NCI-H82 treated with DMSO at 0.1 percent for 48 hours (cell line): Measurements from ENCODE around the gene PRDM16.
"Not testable (repeated sequence)": the region's sequence is repeated elsewhere in the genome, so short reads cannot be mapped to it uniquely, and the experiment has no call there.

Experiments used
- DNase-seq: peaks from one replicate; lab custom pipeline; 2025; ENCODE audit not compliant: unreplicated experiment; lab: John Stamatoyannopoulos, UW

PRDM16 gene

DNA sequence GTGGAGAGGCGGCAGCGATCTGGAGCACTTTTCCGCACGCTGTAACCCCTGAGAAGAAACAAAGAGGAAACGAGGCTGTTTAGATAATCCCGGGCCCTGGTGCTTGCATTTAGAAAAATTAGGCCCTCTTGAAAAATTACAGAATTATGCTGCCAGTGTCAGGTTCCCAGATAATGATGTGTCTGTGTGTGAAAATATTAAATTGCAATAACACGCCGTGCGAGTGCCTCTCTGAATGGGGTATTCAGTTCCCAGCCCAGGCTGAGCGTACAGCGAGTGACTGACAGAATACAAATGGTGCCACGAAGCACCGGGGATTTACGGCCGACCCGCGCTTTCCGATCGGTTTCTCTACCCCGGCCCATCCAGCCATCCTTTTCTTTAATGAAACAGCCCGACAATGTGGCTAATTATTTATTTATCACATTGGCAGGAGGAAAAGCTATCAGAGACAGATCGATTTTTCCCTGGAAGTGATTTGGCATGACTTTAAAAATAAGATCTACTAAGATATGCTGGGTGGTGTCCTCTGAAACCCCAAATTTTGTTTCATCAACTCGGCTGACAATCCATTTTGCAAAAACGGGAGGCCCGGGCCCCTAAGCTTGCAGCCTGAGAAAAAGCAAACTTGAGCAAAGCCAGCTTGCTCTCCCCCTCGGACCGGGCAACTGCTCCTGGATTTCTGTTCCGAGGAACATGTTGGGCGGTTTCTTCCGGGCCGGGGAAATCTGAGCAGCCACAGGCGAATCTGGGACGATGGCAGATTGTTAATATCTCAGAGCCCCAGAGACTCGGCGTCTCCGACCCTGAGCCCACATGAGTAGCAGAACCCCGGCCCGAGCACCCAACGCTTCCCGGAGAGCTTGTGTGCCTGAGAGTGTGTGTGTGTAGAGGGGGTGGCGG, 11.3 kb downstream of the PRDM16 start:
- no peak for DNase-seq

DNA sequence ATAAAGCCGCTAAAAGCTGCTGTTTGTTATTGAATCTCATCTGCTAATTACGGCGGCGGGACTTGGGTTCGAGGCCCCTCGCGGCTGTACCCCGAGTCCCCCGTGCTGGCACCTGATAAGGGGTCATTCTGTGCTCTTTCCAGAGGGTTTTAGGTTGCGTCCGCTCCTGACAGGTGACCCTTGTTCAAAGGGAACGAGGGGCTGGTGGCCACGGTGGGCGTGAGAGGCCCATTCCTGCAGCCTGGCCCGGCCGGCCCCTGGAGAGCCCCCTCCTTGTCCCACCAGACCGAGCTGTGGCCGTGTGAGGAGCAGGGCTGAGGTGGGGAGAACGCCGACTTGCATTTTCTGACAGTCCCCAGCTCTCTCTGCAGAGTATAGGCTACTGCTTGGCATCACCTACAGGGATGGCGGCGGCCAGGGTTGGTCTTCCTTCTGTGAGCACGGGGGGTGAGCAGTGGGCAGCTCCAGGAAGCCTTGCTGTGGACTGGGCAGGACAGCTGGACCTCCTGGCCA, 12.2 kb downstream of the PRDM16 start:
- DNase-seq = no peak

DNA sequence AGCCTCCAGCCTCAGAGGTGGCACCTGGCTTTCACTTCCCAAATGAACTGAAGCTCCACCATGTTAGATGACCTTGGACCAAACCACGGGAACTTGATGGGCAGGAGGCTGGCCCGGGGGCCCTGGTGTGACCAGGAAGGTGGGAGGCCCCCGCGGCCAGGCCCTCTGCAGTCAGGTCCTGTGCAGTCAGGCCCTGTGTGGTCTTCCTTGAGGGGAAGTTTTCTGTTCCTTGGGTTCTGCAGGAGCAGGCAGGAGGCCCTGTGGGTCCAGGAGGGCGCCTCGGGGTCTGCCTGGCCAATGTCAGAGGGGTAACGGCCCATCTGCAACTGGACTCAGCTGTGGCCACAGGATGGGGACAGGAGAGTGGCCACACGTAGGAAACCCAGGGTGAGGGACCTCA, 13.0 kb downstream of the PRDM16 start:
- DNase-seq = no peak

DNA sequence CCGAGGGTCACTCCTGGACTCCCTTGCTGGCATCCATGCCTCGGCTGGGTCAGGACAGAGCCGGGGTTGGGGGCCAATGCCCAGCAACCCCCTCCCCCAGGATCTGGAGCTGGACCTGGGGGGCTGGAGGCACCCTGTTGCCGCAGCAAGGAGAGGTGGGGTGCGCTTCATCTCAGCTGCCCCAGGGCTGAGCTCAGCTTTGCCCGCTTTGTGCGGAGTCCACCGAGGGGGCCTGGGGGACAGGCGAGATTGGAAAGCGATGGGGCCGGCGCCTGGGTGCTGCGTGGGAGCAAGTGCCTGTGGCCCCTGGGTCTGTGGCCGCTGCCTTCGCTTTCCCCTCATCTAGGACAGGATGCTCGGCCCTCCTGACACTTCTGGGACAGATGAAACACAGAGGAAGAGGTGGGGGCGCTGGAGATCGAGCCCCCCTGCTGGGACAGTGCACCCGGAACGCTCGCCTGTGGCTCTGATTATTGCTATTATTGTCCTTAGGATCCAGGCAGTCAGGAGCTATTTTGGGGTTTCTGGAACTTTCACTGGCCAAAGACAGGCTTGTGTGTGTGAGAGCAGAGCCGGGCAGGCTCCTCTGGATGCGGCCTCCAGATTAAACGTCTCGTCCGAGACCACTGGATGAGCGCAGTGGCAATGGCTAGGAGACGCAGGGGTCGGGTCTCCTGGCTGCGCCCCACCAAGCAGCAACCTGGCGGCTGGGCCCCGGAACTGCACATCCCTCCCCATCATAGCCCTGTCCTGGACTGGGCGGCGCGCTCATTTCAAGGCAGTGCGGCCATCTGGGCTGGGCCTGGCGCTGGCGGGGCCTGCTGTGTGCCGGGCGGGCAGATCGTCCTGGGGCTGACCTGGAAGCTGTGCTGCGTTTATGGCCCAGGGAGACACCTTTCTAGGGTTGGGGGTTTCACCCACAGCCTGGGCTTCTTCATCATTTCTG, 13.8 kb downstream of the PRDM16 start:
- DNase-seq = no peak

DNA sequence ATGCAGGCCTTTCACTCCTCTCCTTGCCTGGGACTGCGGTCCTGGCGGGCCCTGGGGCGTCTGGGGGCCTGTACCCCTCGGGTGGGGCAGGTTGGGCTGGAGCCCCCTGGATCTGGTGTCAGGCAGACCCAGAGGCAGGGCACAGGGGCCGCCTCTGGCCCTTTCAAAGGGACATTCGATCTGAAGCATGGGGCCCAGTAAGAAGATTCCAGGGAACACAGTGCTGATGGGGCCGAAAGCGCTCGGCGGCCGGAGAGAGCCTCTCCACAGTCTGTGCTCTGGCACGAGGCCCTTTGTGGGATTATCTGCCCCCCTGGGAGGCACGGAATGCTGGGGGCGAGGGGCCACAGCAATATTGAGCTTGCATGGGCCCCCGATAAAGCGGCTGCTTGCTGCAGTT, 15.2 kb downstream of the PRDM16 start:
- no peak for DNase-seq

DNA sequence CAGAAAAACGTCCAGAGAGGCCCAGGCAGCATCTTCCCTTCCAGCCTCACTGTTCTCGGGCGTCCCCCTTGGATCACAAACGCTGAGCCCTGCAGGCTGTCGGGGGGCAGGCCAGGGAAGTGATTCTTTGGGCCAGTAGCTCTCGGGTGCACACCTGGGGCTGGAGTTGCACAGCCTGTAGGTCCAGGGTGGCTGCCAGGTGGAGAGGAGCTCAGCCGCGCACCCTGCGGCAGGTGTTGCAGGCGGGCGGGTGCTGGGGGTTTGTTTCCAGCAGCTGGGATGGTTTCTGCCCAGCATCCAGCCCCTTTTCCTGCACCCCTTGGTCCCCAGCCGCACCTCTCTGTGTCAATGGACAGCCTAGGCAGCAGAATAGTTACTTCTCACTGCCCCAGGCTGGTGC, 15.7 kb downstream of the PRDM16 start:
- no peak for DNase-seq

DNA sequence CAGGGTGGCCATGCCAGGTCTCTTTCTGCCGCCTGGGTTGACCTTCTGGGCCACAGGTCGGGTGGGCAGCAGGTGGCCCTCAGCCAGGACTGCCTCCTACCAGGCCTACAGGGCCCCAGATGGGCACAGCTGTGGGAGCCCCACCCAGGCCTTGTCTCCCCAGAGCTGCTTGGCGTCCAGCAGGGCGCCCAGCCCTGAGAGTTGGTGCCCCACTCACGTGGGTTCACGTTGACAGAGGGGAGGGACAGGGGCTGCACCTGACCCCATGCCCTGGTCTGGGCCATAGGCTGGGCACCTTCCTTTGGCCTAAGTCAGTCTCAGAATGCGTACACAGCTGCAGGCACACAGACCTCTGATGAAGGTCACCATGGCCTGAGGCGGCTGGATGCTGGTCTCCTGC, 16.7 kb downstream of the PRDM16 start:
- no peak for DNase-seq

DNA sequence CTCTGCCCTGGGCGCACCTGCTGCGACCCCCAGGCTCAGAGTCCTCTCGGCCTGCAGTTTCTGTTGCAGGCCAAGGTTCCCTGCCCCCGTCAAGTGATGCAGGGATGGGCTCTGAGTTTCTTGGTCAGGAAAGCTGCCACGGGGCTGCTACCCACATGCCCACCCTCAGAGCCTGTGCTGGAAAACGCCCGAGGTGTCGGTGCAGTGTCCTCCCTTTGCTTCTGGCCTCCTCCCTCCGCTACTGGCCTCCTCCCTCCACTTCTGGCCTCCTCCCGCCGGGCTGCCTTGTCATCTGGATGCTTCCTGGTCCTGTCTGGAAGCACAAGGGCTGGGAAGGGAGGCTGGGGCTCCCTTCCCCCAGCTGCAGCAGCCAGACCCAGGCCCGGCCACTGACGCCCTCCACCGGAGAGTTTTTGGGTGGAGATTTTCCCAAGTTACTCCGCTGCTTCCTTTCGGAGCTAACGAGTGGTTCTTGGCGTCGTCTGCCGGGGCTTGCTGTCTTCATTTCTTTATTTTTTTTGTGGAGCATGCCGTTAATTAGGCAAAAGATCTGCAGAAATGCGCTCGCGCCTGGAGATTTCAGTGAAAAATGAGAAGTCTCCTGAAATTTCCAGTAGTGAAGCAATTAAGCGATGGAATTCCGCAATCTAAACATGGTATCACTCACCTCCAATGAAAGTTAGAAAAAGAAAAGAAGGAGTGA, 17.4 kb downstream of the PRDM16 start:
- no peak for DNase-seq

DNA sequence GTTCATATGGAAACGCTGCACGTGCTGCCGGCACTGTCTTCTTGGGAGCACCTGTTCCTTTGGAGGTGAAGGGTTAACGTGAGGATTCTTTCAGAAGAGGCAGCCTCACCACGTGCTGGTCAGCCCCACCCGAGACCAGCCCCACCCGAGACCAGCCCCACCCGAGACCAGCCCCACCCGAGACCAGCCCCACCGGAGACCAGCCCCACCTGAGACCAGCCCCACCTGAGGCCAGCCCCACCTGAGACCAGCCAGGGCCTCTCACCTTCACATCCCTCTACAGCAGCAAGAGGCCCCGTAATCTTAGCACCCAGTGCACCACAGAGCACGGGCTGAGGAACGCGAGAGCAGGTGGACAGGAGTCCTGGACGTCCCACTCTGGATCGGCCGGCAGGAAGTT, 18.0 kb downstream of the PRDM16 start:
- no peak for DNase-seq

DNA sequence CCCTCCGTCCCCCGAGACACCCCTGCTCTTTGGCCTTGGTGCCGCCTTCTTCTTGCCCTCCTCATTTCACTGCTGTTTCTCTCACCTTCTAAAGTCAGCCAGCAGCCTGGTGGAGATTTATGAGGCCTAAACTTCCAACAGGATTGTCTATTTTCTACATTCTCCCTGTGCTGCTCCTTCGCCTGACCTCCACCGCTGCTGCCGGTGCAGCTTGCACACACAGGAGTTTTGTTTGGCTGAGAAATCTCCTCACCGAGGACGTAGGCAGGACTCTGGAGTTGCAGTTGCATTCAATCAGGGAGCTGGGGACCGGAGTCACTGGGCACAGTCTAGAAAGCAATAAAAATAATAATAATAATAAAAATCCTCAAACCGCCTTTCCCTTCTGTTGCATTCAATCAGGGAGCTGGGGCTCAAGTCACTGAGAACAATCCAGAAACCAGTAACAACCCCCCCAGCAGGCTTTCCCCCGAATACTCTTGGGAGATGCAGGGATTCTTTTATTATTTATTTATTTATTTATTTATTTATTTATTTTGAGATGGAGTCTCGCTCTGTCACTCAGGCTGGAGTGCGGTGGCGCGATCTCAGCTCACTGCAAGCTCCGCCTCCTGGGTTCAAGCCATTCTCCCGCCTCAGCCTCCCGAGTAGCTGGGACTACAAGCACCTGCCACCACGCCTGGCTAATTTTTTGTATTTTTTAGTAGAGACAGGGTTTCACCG, 19.1 kb downstream of the PRDM16 start:
- DNase-seq = not testable (repeated sequence)

DNA sequence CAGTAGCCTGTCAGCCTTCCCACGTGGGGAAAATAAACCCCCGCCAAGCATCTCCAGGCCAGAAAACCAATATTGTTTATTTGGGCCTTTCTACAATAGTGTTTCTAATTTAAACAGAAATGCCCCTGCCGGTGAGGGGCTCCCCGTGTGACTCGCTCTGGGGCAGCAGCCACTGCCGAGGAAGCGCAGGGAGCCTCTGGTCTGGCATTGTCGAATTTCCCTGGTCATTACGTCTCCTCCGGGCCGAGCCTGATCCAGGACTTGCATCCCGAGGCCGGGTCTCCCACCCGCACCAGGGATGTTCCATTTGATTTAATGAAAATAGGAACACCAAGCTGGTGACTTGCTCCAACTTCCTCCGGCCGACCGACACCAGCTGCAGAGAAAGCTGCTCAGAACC, 20.5 kb downstream of the PRDM16 start:
- DNase-seq = no peak

DNA sequence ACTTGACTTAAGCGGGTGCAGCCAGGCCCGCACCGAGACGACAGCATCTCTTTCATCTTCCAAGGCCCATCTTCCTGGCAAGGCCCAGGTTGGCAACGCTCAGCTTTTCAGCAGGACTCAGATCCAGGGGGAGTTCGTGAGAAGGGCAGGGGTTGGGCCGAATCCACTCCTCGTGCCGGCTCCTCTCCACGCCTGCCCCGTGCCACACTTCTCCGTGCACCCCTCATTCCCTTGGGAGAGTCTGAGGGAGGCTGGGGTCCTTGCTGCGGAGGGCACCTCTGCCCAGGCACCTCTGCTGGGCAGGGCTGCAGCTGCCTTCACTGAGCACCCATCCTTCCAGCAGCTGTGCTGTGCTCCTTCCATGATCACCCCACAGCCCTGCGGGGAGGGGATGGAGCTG, 22.3 kb downstream of the PRDM16 start:
- no peak for DNase-seq

DNA sequence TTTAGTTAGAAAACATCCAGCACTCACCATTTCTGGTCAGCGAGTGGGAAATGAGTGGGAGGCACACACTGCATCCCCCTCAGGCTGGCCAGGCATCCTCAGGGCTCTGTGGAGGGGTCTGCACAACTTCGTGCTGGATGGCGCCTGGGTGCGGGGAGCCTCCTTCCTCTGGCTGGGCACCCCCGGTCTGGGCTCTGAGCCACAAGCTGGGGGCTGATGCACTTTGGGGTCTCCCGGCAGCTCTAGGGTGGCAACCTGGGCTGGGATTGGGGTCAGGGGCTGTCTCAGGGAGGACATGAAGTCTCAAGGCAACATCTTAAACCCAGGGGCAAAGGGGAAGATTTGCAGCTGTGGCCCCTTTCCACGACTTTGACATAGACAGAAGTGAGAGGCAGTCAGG, 23.5 kb downstream of the PRDM16 start:
- no peak for DNase-seq

DNA sequence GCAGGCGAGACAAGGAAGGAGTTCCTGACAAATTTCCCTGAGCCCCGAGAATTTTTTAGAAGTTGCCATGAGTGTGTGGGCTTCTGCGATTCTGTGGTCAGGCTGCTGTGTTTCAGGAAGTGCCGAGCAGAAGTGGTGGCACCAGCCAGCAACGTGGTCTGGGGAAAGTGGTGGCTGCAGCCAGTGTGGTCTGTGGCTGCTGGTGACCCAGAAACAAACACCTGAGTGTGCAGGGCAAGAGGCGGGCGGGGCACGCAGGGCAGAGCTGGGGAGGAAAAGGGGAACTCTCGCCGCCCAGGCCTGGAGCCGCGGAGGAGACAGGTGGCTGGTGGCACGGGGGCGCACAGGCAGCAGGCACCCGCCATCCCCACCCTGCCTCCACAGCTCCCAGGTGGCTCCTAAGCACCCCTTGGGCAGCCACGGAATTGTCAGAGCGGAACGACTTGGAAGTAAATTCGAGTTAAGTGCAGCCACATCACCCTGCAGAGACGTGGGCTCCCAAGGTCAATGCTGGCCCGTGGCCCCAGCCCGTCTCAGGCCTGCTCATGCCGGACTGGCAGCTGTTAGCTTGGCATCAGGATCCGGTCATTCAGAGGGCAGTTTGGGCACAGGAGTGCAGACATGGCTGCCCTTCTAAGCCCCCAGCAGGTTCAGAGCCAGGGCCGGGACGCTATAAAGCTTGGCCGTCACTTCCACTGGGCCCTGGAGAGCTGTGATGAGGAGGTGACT, 25.1 kb downstream of the PRDM16 start:
- no peak for DNase-seq

DNA sequence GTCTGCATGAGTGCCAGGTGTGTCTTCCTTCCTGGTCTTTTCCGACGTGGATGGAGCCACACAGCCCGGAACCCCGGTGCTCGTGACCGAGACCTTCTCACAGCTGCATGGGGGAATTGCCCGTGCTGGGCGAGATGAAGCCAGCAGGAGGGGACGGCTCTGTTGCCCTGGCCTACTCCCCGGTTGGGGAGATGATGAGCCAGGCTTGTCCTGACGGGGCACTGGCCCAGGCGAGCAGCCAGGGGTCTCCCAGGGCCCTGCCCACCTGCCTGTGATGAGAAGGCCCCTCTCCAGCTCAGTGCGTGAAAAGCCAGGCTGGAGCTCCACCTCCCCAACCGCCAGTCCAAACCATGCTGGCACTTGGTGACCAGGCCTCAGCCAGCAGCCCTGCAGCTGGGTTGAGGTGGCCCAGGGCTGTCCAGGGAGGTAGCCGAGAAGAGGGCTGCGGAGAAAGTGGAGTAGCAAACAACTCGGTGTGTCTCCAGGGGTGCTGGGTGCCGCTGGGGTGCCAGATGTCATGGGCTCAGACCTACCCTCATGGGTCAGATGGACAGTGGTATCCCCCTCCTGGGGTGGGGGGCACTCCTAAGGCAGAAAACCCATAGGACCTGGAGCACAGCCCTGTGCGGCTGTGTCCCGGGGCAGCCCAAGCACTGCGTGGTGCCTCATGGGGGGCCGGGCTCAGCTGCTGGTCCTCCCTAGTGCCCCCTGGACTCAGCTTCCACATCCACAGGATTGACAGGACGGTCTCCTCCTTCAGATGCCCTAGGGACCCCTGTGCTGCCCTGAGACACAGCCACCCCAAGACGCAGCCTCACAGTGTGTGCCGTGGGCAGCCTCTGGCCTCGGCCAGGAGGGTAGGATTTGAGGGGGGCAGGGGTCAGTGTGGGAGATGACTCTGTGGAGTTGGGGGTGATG, 26.1 kb downstream of the PRDM16 start:
- DNase-seq = no peak

DNA sequence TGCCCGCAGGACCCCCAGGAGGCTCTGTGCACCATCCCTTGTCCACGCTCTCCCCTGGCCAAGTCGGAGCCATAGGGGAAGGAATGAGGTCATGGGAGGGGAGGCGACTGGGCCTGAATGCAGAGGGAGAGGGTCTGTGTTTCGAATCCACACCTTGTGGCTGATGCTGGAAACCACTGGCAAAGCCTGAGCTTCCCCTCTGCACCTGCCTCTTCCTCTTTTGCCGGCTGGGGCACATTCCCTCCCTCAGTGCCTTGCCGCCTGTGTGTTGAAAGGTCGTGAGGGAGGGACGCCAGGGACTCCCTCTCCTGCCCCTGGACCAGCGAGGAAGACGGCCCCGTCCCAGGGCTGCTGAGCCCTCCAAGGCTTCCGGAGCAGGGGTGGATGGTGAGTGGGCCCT, 27.3 kb downstream of the PRDM16 start:
- no peak for DNase-seq

DNA sequence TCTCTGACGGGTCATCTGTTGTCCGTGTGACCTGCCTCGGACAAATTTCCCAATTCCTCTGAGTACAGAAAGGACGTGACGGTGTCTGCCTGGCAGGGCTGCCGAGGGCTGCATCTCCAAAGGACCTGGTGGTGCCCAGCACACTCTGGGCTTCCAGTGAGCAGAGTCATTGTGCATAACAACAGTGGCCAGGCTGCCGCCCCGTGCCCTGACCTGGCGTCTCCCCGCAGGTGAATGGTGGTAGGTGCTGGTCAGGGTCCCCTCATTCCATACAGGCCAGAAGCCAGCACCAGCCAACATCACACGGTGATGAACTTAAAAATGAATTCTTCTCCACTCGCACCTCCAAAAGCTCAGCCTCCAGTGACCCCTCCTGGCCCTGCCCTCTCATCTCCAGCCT, 28.2 kb downstream of the PRDM16 start:
- DNase-seq = no peak

DNA sequence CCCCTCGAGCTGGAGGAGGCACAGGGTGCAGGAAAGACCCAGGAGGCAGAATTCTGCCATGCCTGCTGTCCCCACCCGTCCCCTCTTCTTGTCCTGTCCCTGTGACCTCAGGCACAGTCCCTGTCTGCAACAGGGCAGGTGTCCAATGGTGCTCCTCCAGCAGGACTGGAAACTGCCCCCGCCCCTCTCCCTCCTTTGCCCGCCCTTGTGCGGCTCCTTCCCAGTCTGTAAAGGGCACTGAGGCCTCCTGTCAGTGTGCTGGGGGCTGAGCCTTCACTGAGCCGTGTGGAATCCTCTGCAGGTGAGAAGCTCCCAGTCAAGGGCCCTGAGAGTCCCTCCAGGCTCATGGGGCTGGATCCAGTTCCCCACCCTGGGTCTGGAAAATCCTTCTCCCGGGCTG, 28.9 kb downstream of the PRDM16 start:
- no peak for DNase-seq

DNA sequence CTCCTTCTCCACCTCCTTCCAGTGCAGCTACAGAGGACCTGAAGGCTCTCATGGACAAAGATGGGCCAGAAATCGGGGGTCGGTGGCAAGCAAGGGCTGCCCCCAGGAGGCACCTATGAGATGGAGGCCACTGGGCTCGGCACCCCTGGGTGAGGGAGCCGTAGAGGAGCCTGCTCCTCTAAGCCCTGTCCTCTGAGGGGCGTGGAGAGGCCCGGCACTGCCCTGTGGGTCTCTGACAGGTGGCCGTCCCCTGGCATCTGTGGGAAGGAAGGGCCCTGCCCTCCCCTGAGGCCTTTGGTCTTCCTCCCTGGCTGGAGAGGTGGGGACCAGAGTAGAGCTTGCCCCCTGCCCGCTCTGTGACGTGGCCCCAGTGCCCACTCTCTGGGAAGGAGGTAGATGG, 30.9 kb downstream of the PRDM16 start:
- no peak for DNase-seq
